HG02588 (cell line): ENCODE measurements around the gene NR5A1.

Experiments
- ATAC-seq: cut with Tn5 transposase; IDR thresholded peaks from one replicate; pipeline ENCODE4 v1.9.1; 2021; ENCODE audit warnings: mild to moderate bottlenecking, moderate library complexity; ENCODE audit not compliant: unreplicated experiment

NR5A1 gene

GRCh38 chr9:124467410-124468060, 39.7 kb downstream of the NR5A1 start:
- ATAC-seq = no peak

GRCh38 chr9:124465736-124466135, 41.5 kb downstream of the NR5A1 start:
- no peak for ATAC-seq

GRCh38 chr9:124462739-124463138, 44.5 kb downstream of the NR5A1 start:
- no peak for ATAC-seq

- no peak for ATAC-seq
Measured at GRCh38 chr9:124458441-124458840, 48.8 kb downstream of the NR5A1 start.

GRCh38 chr9:124457887-124458431, 49.2 kb downstream of the NR5A1 start:
- ATAC-seq = no peak

GRCh38 chr9:124457079-124457886, 49.9 kb downstream of the NR5A1 start:
- no peak for ATAC-seq

GRCh38 chr9:124456341-124457078, 50.7 kb downstream of the NR5A1 start:
- no peak for ATAC-seq

- no peak for ATAC-seq
Measured at GRCh38 chr9:124455820-124456219, 51.4 kb downstream of the NR5A1 start.

GRCh38 chr9:124454791-124455443, 52.3 kb downstream of the NR5A1 start:
- ATAC-seq = no peak

- ATAC-seq = no peak
Measured at GRCh38 chr9:124454296-124454695, 52.9 kb downstream of the NR5A1 start.

- ATAC-seq = no peak
Measured at GRCh38 chr9:124453586-124454191, 53.5 kb downstream of the NR5A1 start.

- no peak for ATAC-seq
Measured at GRCh38 chr9:124452841-124453585, 54.2 kb downstream of the NR5A1 start.

- no peak for ATAC-seq
Measured at GRCh38 chr9:124452326-124452725, 54.9 kb downstream of the NR5A1 start.

- no peak for ATAC-seq
Measured at GRCh38 chr9:124450931-124451661, 56.1 kb downstream of the NR5A1 start.

GRCh38 chr9:124450241-124450924, 56.8 kb downstream of the NR5A1 start, which contains the start of gene ADGRD2:
Gene ADGRD2, plus strand, starts transcription at chr9:124450451. Its CDS starts 1,216 bp downstream, at chr9:124451667.
- no peak for ATAC-seq

GRCh38 chr9:124449381-124450151, 57.6 kb downstream of the NR5A1 start:
- ATAC-seq = no peak

- no peak for ATAC-seq
Measured at GRCh38 chr9:124448019-124448418, 59.2 kb downstream of the NR5A1 start.

GRCh38 chr9:124447297-124447661, 59.9 kb downstream of the NR5A1 start:
- ATAC-seq = no peak
